B cell (primary cell): ENCODE data around the gene NTN4. TPM values are rescaled to one million over a fixed set of nuclear protein-coding genes. Genes with fewer than 3 reads are reported as not detected.

Source experiments
- ATAC-seq: fragments of 200-7000 bp; cut with Tn5 transposase; one replicate; pipeline ENCODE4 v1.10.0; 2021; ENCODE audit warnings: low read depth, mild to moderate bottlenecking, moderate number of reproducible peaks, moderate library complexity
- CTCF ChIA-PET: fragments of 350-600 bp; sonication (Branson Sonifier 250); formaldehyde crosslinking; loops from one replicate; lab custom pipeline; 2021; ENCODE audit warnings: antibody characterized with exemption, inconsistent platforms; lab: Charles Lee
- POLR2A ChIA-PET: fragments of 350-600 bp; sonication (Branson Sonifier 250); formaldehyde crosslinking; loops from one replicate; lab custom pipeline; 2021; ENCODE audit warnings: antibody characterized with exemption; lab: Charles Lee
- DNase-seq: peaks from one replicate; pipeline ENCODE4 v3.0.0; 2013
- H2AFZ ChIP-seq: 2 replicates; pipeline ENCODE4 v1.6.1; 2012; ENCODE audit warnings: mild to moderate bottlenecking, low read depth, low read length; ENCODE audit not compliant: insufficient read depth, poor library complexity, severe bottlenecking
- H3K27ac ChIP-seq, 2 donors: 1 replicate in 1 of 2; 2 replicates in 1 of 2; pipeline ENCODE4 v1.5.1; 2012 to 2013; ENCODE audit warnings: low read length in 2 of 2, mild to moderate bottlenecking in 2 of 2, moderate library complexity in 1 of 2
- H3K27me3 ChIP-seq, 4 experiments: fragments of 200-600 bp in 1 of 4; sonication (generic) in 1 of 4; replicated peaks in 1 of 4; 1 replicate in 2 of 4; 2 replicates in 2 of 4; pipeline versions ENCODE4 v1.6.1 to v1.7.0; 2013 to 2016; ENCODE audit warnings: low read length in 3 of 4, mild to moderate bottlenecking in 2 of 4, mixed read lengths in 1 of 4, moderate library complexity in 1 of 4; ENCODE audit not compliant: insufficient read depth in 4 of 4, control insufficient read depth in 3 of 4; ENCODE audit errors: control extremely low read depth in 1 of 4
- H3K36me3 ChIP-seq, 2 experiments: replicated peaks in 1 of 2; 1 replicate in 1 of 2; 2 replicates in 1 of 2; pipeline versions ENCODE4 v1.6.1 to v1.7.1; 2013; ENCODE audit warnings: low read length in 1 of 2; ENCODE audit not compliant: insufficient read depth in 2 of 2, control insufficient read depth in 1 of 2; ENCODE audit errors: control extremely low read depth in 1 of 2, extremely low read depth in 1 of 2
- H3K4me1 ChIP-seq, 2 donors: fragments of 200-600 bp in 1 of 2; sonication (generic) in 1 of 2; 1 replicate in 1 of 2; 2 replicates in 1 of 2; pipeline versions ENCODE4 v1.5.1 to v1.6.1; 2013 to 2017; ENCODE audit warnings: low read length in 2 of 2; ENCODE audit not compliant: control insufficient read depth in 2 of 2, insufficient read depth in 2 of 2
- H3K4me2 ChIP-seq: replicated peaks from 2 replicates; pipeline ENCODE3; 2012; ENCODE audit warnings: mild to moderate bottlenecking, low read depth, low read length; ENCODE audit not compliant: poor library complexity, severe bottlenecking
- H3K4me3 ChIP-seq, 5 experiments: fragments of 200-600 bp in 1 of 5; sonication (generic) in 1 of 5; 1 replicate in 3 of 5; 2 replicates in 2 of 5; pipeline versions ENCODE4 v1.5.1 to v1.7.0; 2011 to 2016; ENCODE audit warnings: low read length in 4 of 5, mild to moderate bottlenecking in 4 of 5, low read depth in 2 of 5, control low read depth in 1 of 5, moderate library complexity in 1 of 5; ENCODE audit not compliant: insufficient read depth in 1 of 5; ENCODE audit errors: control extremely low read depth in 1 of 5, extremely low read depth in 1 of 5
- H3K79me2 ChIP-seq: fragments of 200-600 bp; sonication (generic); one replicate; pipeline ENCODE4 v1.6.0; 2016; ENCODE audit warnings: low read length; ENCODE audit not compliant: control insufficient read depth, insufficient read depth
- H3K9ac ChIP-seq: fragments of 200-600 bp; sonication (generic); 2 replicates; pipeline ENCODE4 v1.6.1; 2017; ENCODE audit warnings: mild to moderate bottlenecking, low read length, moderate library complexity
- H3K9me3 ChIP-seq, 3 donors: one replicate each; pipeline versions ENCODE4 v1.6.1 to v1.7.1; 2013; ENCODE audit warnings: low read length in 2 of 3; ENCODE audit not compliant: control insufficient read depth in 2 of 3, insufficient read depth in 1 of 3; ENCODE audit errors: control extremely low read depth in 1 of 3
- H4K20me1 ChIP-seq: 2 replicates; pipeline ENCODE4 v1.6.0; 2012; ENCODE audit warnings: mild to moderate bottlenecking, low read length; ENCODE audit not compliant: insufficient read depth, control insufficient read depth, poor library complexity, severe bottlenecking
- H3K27ac Mint-ChIP-seq: one replicate; pipeline ENCODE4 v1.8.0; 2021; ENCODE audit warnings: mixed read lengths
- H3K27me3 Mint-ChIP-seq: one replicate; pipeline ENCODE4 v1.8.0; 2021; ENCODE audit warnings: mixed read lengths
- H3K4me1 Mint-ChIP-seq: one replicate; pipeline ENCODE4 v1.8.0; 2021; ENCODE audit warnings: mixed read lengths
- H3K4me3 Mint-ChIP-seq: one replicate; pipeline ENCODE4 v1.8.0; 2021; ENCODE audit warnings: mixed read lengths
- H3K9me3 Mint-ChIP-seq: one replicate; pipeline ENCODE4 v1.8.0; 2022; ENCODE audit warnings: mixed read lengths; ENCODE audit not compliant: insufficient read depth
- EZH2 ChIP-seq: IDR thresholded peaks from 2 replicates; pipeline ENCODE4 v1.6.1; 2012; ENCODE audit warnings: borderline replicate concordance, low read depth, mild to moderate bottlenecking, moderate library complexity, low read length; ENCODE audit not compliant: insufficient read depth, poor library complexity, severe bottlenecking
- WGBS: methylation state at CpG from one replicate; pipeline ENCODE4 v1.1.5; 2013; ENCODE audit warnings: missing lambda C conversion rate; ENCODE audit not compliant: insufficient coverage; 5-methylcytosine and 5-hydroxymethylcytosine counted together
- intact Hi-C: fragments of 100-400 bp; cut with micrococcal nuclease; formaldehyde crosslinking; loops from one replicate; pipeline ENCODE4 v1.10.0; 2022
- polyA plus RNA-seq: library from polyadenylated mRNA; depleted of rRNA; stranded (reverse); fragments of >200 nt; gene quantifications from 2 replicates; pipeline ENCODE4 v1.2.3, GENCODE V29; 2012
- total RNA-seq, 2 donors: library from RNA; stranded (reverse); fragments of 120-200 nt in 1 of 2; gene quantifications; 1 replicate in 1 of 2; 2 replicates in 1 of 2; pipeline versions ENCODE4 v1.2.3 to v1.2.4, GENCODE V29; 2013 to 2022
- TF ChIP-seq, protein P1 (sequence below): fragments of 200-600 bp; IDR thresholded peaks from one replicate; pipeline ENCODE4 v1.8.0; 2022; ENCODE audit warnings: antibody characterized with exemption, mild to moderate bottlenecking

Gene NTN4
- total and polyA plus RNA-seq, 2 donors (not counting 1 experiment from before 2014, with no cell fraction given) = not detected

DNA sequence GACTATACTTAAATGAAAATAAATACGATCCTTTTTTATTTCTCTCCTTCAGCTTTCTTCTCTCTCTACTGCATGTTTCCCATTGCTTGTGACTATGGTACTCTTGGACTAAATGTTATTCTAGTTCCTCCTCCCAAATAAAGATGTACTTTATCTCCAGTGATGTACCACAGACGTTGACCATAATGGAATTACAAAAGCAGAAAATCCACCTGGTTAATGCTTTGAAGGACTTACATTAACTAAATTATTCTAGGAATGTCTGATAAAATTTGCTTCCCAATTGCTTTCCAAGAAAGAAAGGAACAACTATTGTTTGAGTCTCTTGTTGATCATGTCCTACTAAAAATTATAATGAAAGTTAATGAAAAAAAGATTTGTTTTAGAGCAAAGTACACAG is 71.8 kb downstream of the NTN4 start:
- no peaks in the 10 kb centered on the region for H3K36me3 ChIP-seq
- H3K4me1 ChIP-seq = no peaks in the 10 kb centered on the region
- peaks cover 0 to 9% (median 0%) of the 10 kb centered on the region in 4 experiments for H3K27me3 ChIP-seq
- H4K20me1 ChIP-seq = no peaks in the 10 kb centered on the region
- Mint-ChIP-seq H3K27me3 (peaks cover 10% of the 10 kb centered on the region), H3K4me1 (no peaks in the 10 kb centered on the region), H3K9me3 (no peaks in the 10 kb centered on the region), H3K4me3 (no peak overlapping the region), H3K27ac (no peak overlapping the region)
- DNase-seq (no peak), ATAC-seq (no peak)
- no CpG with 5 or more reads among the region's 2 CpGs for WGBS
- H2AFZ ChIP-seq = no peak overlapping the region
- intact Hi-C loops = no loop called here
- no peaks in the 10 kb centered on the region for H3K79me2 ChIP-seq
- H3K4me3 ChIP-seq = no peak overlapping the region
- no peak overlapping the region for H3K27ac ChIP-seq
- TF ChIP-seq, protein P1, sequence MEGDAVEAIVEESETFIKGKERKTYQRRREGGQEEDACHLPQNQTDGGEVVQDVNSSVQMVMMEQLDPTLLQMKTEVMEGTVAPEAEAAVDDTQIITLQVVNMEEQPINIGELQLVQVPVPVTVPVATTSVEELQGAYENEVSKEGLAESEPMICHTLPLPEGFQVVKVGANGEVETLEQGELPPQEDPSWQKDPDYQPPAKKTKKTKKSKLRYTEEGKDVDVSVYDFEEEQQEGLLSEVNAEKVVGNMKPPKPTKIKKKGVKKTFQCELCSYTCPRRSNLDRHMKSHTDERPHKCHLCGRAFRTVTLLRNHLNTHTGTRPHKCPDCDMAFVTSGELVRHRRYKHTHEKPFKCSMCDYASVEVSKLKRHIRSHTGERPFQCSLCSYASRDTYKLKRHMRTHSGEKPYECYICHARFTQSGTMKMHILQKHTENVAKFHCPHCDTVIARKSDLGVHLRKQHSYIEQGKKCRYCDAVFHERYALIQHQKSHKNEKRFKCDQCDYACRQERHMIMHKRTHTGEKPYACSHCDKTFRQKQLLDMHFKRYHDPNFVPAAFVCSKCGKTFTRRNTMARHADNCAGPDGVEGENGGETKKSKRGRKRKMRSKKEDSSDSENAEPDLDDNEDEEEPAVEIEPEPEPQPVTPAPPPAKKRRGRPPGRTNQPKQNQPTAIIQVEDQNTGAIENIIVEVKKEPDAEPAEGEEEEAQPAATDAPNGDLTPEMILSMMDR = no peak
- no peak for TF ChIP-seq EZH2
- H3K9me3 ChIP-seq = no peaks in the 10 kb centered on the region
- no peak overlapping the region for H3K4me2 ChIP-seq
- no peak overlapping the region for H3K9ac ChIP-seq
- ChIA-PET CTCF (no interaction called here), POLR2A (no interaction called here)

DNA sequence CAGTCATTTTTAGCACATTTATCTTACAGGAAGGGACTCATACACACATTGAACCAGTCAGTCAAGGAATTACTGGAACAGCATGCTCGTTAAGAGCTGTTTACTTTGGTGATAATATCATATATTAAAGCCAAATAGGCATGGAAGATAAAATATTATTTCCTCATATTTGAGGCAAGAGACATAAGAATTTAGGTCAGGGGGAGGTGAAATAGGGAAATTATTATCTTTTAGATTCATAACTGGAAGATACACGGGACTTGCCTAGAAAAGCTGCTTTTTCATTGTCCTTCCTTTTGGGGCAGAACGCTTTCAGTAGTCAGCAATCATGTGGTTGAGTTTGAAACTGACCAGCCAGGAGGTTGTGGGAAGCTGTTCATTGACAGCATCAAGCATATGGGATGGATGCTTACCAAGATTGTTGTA is 72.5 kb downstream of the NTN4 start:
- TF ChIP-seq, protein P1 = no peak
- TF ChIP-seq EZH2 = no peak
- ChIA-PET POLR2A (no interaction called here), CTCF (no interaction called here)
- Histone ChIP-seq H3K27ac (no peak overlapping the region), H3K79me2 (no peaks in the 10 kb centered on the region), H3K9ac (no peak overlapping the region), H4K20me1 (no peaks in the 10 kb centered on the region), H2AFZ (no peak overlapping the region), H3K36me3 (no peaks in the 10 kb centered on the region), H3K4me1 (no peaks in the 10 kb centered on the region), H3K9me3 (no peaks in the 10 kb centered on the region), H3K4me3 (no peak overlapping the region), H3K4me2 (no peak overlapping the region), H3K27me3 (peaks cover 0 to 9% (median 0%) of the 10 kb centered on the region in 4 experiments)
- Mint-ChIP-seq H3K4me1 (no peaks in the 10 kb centered on the region), H3K27ac (no peak overlapping the region), H3K9me3 (no peaks in the 10 kb centered on the region), H3K27me3 (peaks cover 10% of the 10 kb centered on the region), H3K4me3 (no peak overlapping the region)
- DNase-seq (no peak), ATAC-seq (no peak)
- 81% methylated on average over 2 of the region's 3 CpGs for WGBS
- intact Hi-C loops = no loop called here
